Endothelial cell of umbilical vein (primary cell): ENCODE results near the gene TADA2A. TPM values are rescaled to one million over a fixed set of nuclear protein-coding genes. Genes with fewer than 3 reads are reported as not detected.

Experiments used
- BruUV-seq: library from RNA; stranded (reverse); fragments of 400-500 nt; replicated peaks from 2 replicates; lab custom pipeline; 2021; lab: Mats Ljungman, UMichigan
- CTCF ChIA-PET: fragments of 300-600, 350-600 bp; sonication (Branson Sonifier 250); formaldehyde crosslinking; loops from one replicate; lab custom pipeline; 2021; ENCODE audit warnings: antibody characterized with exemption, inconsistent platforms; lab: Charles Lee
- POLR2A ChIA-PET: fragments of 300-600, 350-600 bp; sonication (Branson Sonifier 250); formaldehyde crosslinking; loops from one replicate; lab custom pipeline; 2021; ENCODE audit warnings: antibody characterized with exemption, inconsistent platforms; lab: Charles Lee
- DNase-seq: peaks from one replicate; pipeline ENCODE4 v3.0.0-alpha.2; 2011; ENCODE audit warnings: low read depth, low spot score
- FAIRE-seq: peaks from 2 replicates; lab custom pipeline; 2011; peaks lifted over from hg19 to GRCh38; lab: Jason Lieb, UNC
- H2AFZ ChIP-seq: 2 replicates; pipeline ENCODE4 v1.6.0; 2012; ENCODE audit warnings: low read depth, low read length, control low read depth, inconsistent platforms
- H3K27ac ChIP-seq: 2 replicates; pipeline ENCODE4 v1.5.1; 2011; ENCODE audit warnings: low read depth, mild to moderate bottlenecking, control low read depth, low read length, moderate library complexity; ENCODE audit not compliant: insufficient read depth
- H3K27me3 ChIP-seq, 2 experiments: 2 replicates each; pipeline versions ENCODE4 v1.6.0 to v1.6.1; 2011; ENCODE audit warnings: low read length in 2 of 2, mixed read lengths in 1 of 2; ENCODE audit not compliant: control insufficient read depth in 2 of 2, insufficient read depth in 2 of 2
- H3K36me3 ChIP-seq, 2 experiments: 2 replicates in 1 of 2; 3 replicates in 1 of 2; pipeline ENCODE4 v1.5.1; 2011; ENCODE audit warnings: low read length in 2 of 2, mild to moderate bottlenecking in 1 of 2, moderate library complexity in 1 of 2; ENCODE audit not compliant: control insufficient read depth in 2 of 2, insufficient read depth in 2 of 2; ENCODE audit errors: extremely low read depth in 1 of 2
- H3K4me1 ChIP-seq: 3 replicates; pipeline ENCODE4 v1.5.1; 2011; ENCODE audit warnings: mild to moderate bottlenecking, low read length; ENCODE audit not compliant: control insufficient read depth, insufficient read depth; ENCODE audit errors: extremely low read depth
- H3K4me2 ChIP-seq: 2 replicates; pipeline ENCODE4 v1.6.1; 2011; ENCODE audit warnings: low read length, control low read depth, mixed read lengths; ENCODE audit not compliant: insufficient read depth
- H3K4me3 ChIP-seq, 3 experiments: fragments of 200-600 bp in 1 of 3; sonication (generic), shearing (Covaris generic) in 1 of 3; replicated peaks in 1 of 3; 2 replicates each; pipeline ENCODE4 v1.5.1; 2011 to 2016; ENCODE audit warnings: control low read depth in 3 of 3, low read length in 3 of 3, mild to moderate bottlenecking in 2 of 3, inconsistent platforms in 1 of 3, low read depth in 1 of 3, moderate library complexity in 1 of 3; ENCODE audit not compliant: insufficient read depth in 1 of 3
- H3K79me2 ChIP-seq: 2 replicates; pipeline ENCODE4 v1.6.0; 2012; ENCODE audit warnings: low read length, inconsistent platforms; ENCODE audit not compliant: control insufficient read depth, insufficient read depth
- H3K9ac ChIP-seq: replicated peaks from 2 replicates; pipeline ENCODE3; 2011; ENCODE audit warnings: low read length, control low read depth; ENCODE audit not compliant: insufficient read depth; ENCODE audit errors: extremely low read depth
- H3K9me1 ChIP-seq: replicated peaks from 3 replicates; pipeline ENCODE4 v1.6.0; 2011; ENCODE audit warnings: mild to moderate bottlenecking, low read length; ENCODE audit not compliant: control insufficient read depth, insufficient read depth; ENCODE audit errors: extremely low read depth
- H3K9me3 ChIP-seq: replicated peaks from 2 replicates; pipeline ENCODE4 v1.5.1; 2012; ENCODE audit warnings: low read length, inconsistent platforms; ENCODE audit not compliant: control insufficient read depth, insufficient read depth
- H4K20me1 ChIP-seq: replicated peaks from 2 replicates; pipeline ENCODE3; 2011; ENCODE audit warnings: mild to moderate bottlenecking, low read length; ENCODE audit not compliant: control insufficient read depth, insufficient read depth; ENCODE audit errors: extremely low read depth
- EZH2 ChIP-seq: IDR thresholded peaks from 2 replicates; pipeline ENCODE4 v1.6.1; 2012; ENCODE audit warnings: borderline replicate concordance, low read depth, mild to moderate bottlenecking, moderate library complexity, low read length, inconsistent platforms; ENCODE audit not compliant: severe bottlenecking
- FOS ChIP-seq: IDR thresholded peaks from 2 replicates; pipeline ENCODE4 v1.6.1; 2011; ENCODE audit warnings: mild to moderate bottlenecking, low read length, moderate library complexity, borderline replicate concordance; ENCODE audit not compliant: insufficient read depth
- JUN ChIP-seq: IDR thresholded peaks from 2 replicates; pipeline ENCODE4 v1.6.1; 2011; ENCODE audit warnings: borderline replicate concordance, low read depth; ENCODE audit not compliant: insufficient read length, insufficient read depth
- POLR2AphosphoS5 ChIP-seq: IDR thresholded peaks from 2 replicates; pipeline ENCODE4 v1.6.1; 2012; ENCODE audit warnings: low read depth, mild to moderate bottlenecking, control low read depth, low read length, moderate library complexity; ENCODE audit not compliant: insufficient read depth
- dilution Hi-C: fragments of 300-500 bp; cut with MboI; formaldehyde crosslinking; loops from one replicate; pipeline ENCODE4 v1.15.0; 2019; ENCODE audit warnings: low sequenced_read_pairs; ENCODE audit not compliant: extremely low pct_ligation_motif_present
- intact Hi-C: fragments of 100-400 bp; cut with micrococcal nuclease; formaldehyde crosslinking; loops from one replicate; pipeline ENCODE4 v1.10.0; 2022
- polyA plus RNA-seq, 4 experiments: library from polyadenylated mRNA; depleted of rRNA in 3 of 4; stranded (reverse) in 3 of 4; unstranded in 1 of 4; fragments of >200 nt; gene quantifications; 2 replicates each; pipeline versions ENCODE4 v1.2.1 to v1.2.3, GENCODE V29; 2011 to 2012; ENCODE audit warnings: missing spikeins in 1 of 4
- total RNA-seq: library from RNA; stranded (reverse); gene quantifications from 2 replicates; pipeline ENCODE4 v1.2.3, GENCODE V29; 2021
- TF ChIP-seq, protein P1 (sequence below), 2 donors: IDR thresholded peaks; 1 replicate in 1 of 2; 2 replicates in 1 of 2; pipeline ENCODE4 v1.5.1; 2011; ENCODE audit warnings: low read length in 2 of 2, mild to moderate bottlenecking in 2 of 2, moderate library complexity in 2 of 2, control low read depth in 1 of 2, inconsistent platforms in 1 of 2, low read depth in 1 of 2; ENCODE audit not compliant: insufficient read depth in 1 of 2; ENCODE audit errors: extremely low read depth in 1 of 2

Gene TADA2A
- total and polyA plus RNA-seq, 2 donors (not counting 3 experiments of a cell fraction or from before 2014, with no cell fraction given): 9.9 to 22.4 TPM

DNA sequence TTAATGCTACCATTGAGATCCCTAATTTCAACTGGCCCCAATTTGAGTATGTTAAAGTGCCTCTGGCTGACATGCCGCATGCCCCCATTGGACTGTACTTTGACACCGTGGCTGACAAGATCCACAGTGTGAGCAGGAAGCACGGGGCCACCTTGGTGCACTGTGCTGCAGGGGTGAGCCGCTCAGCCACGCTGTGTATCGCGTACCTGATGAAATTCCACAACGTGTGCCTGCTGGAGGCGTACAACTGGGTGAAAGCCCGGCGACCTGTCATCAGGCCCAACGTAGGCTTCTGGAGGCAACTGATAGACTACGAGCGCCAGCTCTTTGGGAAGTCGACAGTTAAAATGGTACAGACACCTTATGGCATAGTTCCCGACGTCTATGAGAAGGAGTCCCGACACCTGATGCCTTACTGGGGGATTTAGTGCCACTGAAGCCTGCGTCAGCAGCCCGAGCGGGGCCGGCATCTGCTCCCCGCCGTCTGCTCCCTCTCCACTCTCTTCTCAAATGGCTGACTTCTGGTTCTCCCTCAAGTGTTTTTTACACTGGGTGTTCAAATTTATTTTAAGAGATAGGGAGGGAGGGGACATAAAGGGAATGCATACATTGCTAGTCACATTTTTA is 105.9 kb downstream of the TADA2A start:
- no peak for DNase-seq
- intact Hi-C loops: no loop called here
- no peak for TF ChIP-seq POLR2AphosphoS5
- TF ChIP-seq, protein P1, sequence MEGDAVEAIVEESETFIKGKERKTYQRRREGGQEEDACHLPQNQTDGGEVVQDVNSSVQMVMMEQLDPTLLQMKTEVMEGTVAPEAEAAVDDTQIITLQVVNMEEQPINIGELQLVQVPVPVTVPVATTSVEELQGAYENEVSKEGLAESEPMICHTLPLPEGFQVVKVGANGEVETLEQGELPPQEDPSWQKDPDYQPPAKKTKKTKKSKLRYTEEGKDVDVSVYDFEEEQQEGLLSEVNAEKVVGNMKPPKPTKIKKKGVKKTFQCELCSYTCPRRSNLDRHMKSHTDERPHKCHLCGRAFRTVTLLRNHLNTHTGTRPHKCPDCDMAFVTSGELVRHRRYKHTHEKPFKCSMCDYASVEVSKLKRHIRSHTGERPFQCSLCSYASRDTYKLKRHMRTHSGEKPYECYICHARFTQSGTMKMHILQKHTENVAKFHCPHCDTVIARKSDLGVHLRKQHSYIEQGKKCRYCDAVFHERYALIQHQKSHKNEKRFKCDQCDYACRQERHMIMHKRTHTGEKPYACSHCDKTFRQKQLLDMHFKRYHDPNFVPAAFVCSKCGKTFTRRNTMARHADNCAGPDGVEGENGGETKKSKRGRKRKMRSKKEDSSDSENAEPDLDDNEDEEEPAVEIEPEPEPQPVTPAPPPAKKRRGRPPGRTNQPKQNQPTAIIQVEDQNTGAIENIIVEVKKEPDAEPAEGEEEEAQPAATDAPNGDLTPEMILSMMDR (IDR thresholded peaks at IDR 0.05; ENCODE audit: extremely low read depth in 1 of 2, insufficient read depth in 1 of 2, low read depth in 1 of 2, low read length in 2 of 2): no peak
- TF ChIP-seq JUN: no peak
- no peak for TF ChIP-seq FOS
- TF ChIP-seq EZH2: no peak
- no peak overlapping the region for H3K9ac ChIP-seq
- H3K9me1 ChIP-seq: no peaks in the 10 kb centered on the region
- H2AFZ ChIP-seq: no peak overlapping the region
- no TSS peak for BruUV-seq
- no peaks in the 10 kb centered on the region for H3K4me1 ChIP-seq
- ChIA-PET POLR2A (interaction anchor here (0.6 kb wide), 1 partner anchor 36 kb away, joined by 6 read pairs; no protein-coding TSS in a partner anchor), CTCF (interaction anchor here (1.2 to 2.4 kb wide), 2 partner anchors 13 to 139 kb away, joined by 4 to 5 read pairs; no protein-coding TSS in a partner anchor)
- H3K79me2 ChIP-seq: peaks cover 32% of the 10 kb centered on the region
- H3K4me3 ChIP-seq: no peak overlapping the region
- FAIRE-seq: no peak
- peaks cover 3 to 12% of the 10 kb centered on the region in 2 experiments for H3K36me3 ChIP-seq
- no peak overlapping the region for H3K27ac ChIP-seq
- no peaks in the 10 kb centered on the region for H3K9me3 ChIP-seq
- no peaks in the 10 kb centered on the region for H3K27me3 ChIP-seq
- no peak overlapping the region for H3K4me2 ChIP-seq
- H4K20me1 ChIP-seq: no peaks in the 10 kb centered on the region
- dilution Hi-C loops: no loop called here
